GM18520 (cell line): ENCODE measurements around the gene SERTAD1.
A peak's percentile ranks its signal among the peaks of the same experiment; 100 is the strongest.
"Not testable (repeated sequence)": the region's sequence is repeated elsewhere in the genome, so short reads cannot be mapped to it uniquely, and the experiment has no call there.

ENCODE experiments used
- ATAC-seq: cut with Tn5 transposase; IDR thresholded peaks from one replicate; pipeline ENCODE4 v1.9.1; 2021; ENCODE audit not compliant: unreplicated experiment

Gene SERTAD1

DNA sequence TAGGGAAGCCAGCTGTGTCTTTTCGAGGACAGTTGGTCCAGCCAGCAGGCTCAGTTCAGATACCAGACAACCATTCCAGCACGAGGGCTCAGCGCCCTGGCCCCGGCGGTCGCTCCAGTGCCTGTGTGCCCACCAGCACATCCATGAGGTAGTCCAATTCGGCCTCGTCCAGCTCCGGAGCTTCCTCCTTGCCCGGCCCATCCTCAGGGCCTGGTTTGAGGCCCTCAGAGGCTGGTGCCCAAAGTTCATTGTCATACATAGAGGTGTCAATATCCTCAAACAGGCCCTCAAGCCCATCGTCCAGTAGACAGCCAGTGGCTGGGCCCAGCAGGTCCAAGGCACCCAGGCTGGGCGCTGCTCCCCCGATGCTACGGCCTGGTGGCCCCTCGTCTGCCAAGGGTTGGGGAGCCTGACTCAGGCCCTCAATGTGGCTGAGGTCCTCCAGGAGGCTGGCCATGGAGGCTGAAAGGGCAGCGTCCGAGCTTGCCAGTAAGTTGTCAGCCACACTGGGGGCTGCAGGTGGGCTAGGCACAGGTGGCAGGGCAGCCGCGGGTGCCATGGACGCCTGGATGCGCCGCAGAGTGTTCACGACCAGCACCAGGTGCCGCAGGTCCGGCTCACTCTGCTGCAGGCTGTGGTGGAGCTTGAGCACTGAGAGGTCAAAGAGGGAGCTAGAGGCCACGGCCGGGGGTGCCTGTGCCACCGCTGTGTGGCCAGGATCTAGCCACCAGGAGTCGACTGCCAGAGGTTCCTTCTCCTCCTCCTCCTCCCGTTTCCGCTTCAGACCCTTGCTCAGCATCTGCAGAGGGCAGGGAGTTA, 2.8 kb downstream of the SERTAD1 start:
- ATAC-seq = no peak

DNA sequence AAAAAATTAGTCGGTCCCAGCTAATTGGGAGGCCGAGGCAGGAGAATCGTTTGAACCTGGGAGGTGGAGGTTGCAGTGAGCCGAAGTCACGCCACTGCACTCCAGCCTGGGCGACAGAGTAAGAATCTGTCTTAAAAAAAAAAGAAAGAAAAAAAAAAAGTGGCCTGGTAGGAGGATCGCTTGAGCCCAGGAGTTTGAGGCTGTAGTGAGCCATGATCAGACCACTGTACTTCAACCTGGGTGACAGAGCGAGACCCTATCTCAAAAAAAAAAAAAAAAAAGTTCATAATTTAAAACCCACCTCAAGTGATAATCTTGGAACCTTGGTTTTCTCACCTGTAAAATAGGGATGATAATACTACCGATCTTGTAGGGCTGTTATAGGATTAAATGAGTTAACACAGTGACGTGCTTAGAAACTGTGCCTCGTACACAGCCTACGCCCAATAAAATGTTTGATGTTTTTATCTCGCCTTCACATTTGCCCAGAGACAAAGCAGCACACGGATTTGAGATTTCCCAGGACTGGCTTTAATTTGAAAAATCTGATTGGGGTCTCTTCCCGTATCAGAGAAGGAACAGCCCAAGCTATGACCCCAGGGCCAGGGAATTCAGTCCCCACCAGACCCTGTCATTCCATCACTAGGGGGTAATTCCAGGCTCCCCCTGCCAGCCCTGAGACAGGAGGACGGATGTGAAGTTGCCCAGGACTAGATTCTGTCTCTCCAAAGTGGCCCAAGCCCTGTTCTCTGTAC, 3.6 kb downstream of the SERTAD1 start:
- ATAC-seq = no peak

DNA sequence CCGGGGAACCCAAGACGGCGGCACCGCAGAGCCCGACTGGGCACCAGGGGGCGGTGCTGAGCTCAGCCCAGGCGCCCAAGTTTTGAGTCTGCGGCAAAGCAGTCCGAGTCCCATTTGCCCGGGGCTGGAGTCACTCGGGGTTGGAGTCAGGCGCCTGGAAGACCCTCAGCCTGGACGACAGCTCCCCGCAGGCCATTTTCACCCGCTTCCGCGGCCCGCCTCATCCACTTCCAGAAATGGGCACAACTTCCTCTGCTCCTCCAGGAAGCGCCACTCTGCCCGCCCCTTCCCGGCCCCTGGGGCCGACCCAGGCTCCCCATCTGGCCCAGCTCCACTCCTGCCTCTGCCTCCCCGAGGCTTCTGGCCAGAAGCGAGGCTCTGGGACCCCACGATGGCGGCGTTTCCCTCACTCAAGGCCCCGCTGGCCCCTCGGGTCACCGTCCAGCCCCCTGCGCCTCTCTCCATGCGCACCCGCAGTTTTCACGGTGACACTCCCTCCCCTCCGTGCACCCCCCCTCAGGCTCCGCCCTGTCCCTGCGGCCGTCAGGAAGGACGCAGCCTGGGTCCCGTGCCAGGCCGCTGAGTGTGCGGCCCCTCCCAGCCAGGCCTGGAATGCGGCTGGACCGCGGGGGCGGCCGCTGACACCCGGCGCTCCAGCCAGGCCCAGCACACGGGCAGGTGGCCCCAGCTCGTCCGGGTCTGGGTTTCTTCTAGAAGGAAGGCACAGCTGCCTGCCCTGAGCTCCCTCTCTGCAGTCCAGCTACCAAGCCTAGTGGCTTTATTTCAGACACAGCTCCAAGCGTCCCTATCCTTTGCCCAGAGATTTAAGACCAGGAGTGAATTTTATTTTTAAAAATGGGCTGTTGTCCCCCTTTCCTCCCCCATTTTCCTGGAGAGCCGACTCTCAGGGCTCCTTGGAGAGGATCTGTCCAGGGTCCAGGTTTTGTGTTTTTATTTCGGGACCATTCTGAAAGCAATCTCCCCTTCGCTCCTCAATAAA, 4.7 kb downstream of the SERTAD1 start:
- ATAC-seq = peak; percentile 19

DNA sequence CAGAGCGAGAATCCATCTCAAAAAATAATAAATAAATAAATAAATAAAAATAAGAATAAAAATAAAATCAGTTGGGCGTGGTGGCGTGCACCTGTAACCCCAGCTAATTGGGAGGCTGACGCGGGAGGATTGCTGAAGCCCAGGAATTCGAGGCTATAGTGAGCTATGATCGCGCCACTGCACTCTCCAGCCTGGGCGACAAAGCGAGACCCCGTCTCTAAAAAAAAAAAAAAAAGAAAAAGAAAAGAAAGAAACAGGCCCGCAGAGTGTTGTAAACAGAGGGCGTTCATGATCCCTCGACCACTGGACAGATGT, 5.4 kb downstream of the SERTAD1 start:
- no peak for ATAC-seq

DNA sequence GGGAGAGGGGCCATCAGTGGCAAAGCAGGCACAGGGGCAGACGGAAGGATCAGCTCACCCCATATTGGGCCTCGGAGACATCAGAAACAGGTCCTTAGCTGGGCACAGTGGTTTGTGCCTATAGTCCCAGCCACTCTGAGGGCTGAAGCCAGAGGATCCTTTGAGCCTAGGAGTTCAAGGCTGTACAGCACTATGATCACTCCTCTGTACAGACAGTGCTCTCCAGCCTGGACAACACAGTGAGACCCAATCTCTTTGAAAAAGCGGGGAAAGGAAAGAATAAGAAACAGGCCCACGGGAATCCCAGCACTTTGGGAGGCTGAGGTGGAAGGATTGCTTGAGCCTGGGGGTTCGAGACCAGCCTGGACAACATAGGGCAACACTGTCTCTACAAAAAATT, 6.0 kb downstream of the SERTAD1 start:
- no peak for ATAC-seq

DNA sequence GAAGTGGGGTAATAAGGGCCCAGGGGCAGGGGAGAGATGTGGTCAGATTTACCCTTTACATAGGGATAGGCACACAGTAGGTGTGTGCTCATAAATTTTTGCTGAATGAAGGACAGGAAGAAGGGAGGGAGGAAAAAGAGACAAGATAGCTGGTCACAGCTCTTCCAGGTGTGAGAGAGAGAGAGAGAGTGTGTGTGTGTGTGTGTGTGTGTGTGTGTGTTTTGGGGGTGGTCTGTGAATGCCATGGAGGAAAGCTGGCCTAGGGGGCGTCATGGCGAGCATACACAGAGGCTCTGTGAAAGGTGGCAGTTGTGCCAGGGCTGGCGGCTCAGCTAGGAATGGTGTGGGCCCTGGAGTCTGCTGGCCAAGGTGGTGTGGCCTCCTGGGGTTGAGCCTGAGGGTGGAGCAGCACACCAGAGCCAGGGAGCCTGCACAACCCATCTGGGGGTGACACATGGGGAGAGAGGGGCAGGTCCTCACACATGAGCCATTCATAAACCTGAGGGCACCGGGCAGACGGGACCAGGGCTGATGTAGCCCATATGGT, 6.7 kb downstream of the SERTAD1 start:
- no peak for ATAC-seq

DNA sequence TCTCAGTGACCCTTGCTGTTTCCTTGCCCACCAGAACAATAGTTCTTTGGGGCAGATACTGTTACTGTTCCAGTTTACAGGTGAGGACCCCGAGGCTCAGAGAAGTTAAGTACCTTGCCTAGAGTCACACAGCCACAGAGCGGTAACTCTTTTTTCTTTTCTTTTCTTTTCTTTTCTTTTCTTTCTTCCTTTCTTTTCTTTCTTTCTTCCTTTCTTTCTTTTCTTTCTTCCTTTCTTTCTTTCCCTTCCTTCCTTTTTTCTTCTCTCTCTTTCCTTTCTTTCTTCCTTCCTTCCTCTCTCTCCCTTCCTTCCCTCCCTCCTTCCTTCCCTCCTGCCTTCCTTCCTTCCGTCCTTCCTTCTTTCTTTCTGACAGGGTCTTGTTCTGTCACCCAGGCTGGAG, 7.8 kb downstream of the SERTAD1 start:
- ATAC-seq = no peak

DNA sequence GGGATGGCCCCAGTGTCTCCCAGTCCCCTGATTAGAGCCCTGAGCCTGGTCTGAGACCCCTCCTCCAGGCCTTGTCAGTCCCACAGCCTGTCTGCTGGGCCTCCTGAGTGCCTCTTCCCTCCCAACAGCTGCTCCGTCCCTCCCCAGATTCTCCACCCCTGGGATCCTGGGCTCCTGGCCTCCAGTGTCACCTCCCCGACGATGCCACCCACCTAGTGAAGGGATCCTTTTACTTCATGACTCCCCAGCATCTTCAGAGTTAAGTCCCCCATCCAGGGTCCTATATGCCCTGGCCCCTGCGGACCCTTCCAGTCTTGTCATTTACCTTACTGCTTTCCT, 8.2 kb downstream of the SERTAD1 start:
- ATAC-seq = no peak

DNA sequence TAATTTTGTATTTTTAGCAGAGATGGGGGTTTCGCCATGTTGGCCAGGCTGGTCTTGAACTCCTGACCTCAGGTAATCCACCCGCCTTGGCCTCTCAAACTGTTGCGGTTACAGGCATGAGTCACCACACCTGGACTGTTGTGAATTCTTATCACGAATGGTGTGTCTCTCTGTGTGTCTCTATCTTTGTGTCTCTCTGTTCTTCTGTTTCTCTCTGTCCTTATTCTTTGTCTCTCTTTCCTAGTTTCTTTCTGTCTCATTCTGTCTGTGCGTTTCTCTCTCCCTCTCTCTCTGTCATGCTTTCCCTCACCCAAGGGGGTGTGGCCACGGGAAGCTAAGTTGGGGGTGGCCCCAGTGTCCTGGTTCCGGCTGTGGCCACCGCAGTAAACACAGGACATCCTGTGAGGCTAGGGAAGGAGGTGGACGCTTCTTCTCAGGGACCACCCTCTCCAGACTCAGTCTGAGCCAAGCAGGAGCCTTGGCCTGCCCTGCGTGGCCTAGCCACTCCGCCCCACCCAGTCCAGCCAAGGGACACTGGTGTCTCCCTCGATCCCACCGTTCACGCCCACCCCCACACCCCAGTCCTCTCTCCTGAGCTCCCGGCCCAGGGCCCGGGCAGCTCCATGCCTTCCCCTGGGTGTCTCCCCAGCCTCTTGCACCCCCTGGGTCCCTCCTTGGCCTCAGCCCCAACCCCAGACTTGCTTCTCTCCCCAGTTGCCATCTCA, 8.7 kb downstream of the SERTAD1 start:
- ATAC-seq = no peak

DNA sequence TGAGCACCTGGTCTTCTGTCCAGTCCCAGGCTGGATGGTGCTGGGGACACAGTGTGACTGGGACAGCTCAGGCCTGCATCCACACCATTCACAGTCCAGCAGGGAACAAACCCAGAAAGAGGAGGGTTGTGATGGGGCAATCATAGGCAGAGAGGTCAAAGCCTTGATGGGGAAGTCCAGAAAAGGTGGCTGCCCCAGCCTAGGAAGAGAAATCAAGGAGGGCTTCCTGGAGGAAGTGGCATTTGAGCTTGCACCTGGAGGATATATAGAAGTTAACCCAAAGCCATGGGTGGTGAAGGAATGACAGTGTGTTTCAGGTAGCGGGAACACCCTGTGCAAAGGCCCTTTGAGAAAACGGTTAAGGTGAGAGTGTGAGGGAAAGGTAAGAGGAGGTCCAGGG, 10.0 kb downstream of the SERTAD1 start:
- no peak for ATAC-seq

DNA sequence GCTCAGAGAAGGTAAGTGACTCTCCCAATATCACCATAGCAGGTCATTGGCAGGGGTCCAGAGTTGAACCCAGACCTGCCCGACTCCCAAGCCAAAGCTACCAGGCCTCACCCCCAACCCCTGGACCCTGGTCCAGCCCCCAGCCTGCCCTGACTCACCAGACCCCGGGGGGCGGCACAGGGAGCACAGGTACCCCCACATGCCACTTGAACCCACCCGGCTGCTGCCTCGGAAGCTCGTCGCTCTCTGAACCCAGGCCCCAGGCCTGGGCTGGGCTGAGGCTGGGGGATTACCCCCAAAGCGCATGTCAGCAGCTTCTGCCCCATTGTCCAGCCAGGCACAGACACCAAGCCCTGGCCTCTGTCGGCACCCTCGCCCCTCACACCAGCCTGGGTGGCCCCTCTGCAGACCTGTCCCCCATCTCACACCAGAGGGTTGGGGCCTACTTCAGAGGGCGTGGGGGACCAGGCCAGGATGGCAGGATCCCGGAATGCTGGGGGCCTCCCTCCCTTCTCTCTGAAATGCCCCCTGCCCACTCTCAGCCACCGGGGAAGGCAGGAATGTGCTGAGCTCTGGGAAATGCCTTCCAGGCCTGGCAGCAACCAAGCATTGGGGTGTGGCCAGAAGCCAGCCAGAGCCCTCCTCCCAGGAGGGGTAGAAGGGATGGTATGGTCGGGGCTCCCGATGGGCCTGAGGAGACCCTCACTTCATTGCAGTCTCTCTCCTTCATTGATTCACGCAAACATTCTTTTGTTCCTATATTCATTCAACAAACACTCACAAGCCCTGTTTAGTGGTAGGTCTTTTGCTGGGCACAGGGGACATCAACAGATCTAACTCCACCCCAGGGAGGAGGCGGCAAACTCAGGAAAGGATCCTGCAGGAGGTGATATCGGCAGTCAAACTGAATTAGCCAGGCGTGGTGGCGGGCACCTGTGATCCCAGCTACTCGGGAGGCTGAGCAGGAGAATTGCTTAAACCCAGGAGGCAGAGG, 11.0 kb downstream of the SERTAD1 start:
- ATAC-seq = no peak

DNA sequence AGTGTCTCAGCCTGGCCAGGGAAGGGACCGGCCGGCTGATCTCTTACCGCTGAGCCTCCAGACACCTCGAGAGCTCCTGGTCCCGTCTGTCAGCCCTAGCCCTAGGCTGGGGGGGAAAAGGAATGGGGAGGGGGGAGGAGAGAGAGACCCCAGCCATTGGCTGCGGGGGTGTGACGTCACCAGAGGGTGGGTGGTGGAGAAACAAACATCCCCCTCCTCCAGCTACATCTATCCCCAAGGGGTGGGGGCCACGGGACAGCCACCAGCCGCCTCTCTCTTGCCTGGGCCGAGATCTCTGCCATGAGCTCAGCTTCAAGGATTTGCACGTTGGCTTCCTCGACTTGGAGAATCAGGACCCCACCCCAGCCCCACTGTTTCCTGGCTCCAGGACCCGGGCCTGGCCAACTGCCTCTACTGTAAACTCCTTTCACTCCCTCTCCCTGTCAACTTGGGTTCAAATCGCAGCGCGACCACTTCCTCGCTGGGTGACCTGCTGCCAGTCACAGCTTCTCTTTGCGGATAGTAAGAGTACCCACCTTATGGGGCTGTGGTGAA, 12.4 kb downstream of the SERTAD1 start, which contains the start of gene PRX:
Gene PRX, minus strand, starts transcription at position 88 of the 555 bp plus-strand sequence. CDS start 5,446 bp downstream, outside the sequence.
- no peak for ATAC-seq

DNA sequence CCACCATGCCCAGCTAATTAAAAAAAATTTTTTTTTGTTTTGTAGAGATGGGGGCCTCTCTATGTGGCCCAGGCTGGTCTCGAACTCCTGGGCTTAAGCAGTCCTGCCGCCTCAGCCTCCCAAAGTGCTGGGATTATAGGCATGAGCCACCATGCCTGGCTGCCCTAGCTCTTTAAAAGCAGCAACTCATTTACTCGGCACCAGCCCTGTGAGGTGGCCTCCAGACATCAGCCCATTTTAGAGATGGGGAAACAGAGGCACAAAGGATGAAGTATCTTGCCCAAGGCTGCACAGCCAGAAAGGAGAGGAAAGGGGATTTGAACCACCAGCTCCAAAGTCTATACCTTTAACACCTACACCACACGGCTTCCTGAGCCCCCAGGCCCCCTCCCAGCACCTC, 12.9 kb downstream of the SERTAD1 start:
- ATAC-seq = no peak

DNA sequence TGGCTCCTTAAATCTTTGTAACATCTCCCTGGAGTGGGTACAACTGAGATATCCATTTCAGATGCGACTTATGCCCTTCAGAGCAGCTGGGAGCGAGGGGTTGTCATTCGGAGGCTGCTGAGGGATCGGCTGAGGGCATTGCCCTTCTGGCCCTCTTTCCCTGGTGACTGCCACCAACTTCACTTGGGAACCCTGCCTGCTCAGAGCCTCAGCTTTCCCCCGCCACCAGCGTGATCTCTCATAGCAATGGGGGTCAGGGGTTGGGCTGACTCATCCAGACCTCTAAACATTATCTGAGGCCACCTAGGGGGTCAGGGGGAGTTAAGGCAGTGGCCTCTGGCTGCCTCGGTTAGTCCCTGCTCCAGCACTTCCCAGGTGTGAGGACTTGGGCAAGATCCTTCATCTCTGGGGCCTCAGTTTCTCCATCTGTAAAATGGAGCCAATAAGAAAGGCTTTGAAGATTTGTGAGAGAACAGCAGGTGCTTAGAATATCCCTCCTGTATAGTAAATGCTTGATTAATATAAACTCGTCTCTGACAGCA, 13.8 kb downstream of the SERTAD1 start:
- ATAC-seq = no peak

DNA sequence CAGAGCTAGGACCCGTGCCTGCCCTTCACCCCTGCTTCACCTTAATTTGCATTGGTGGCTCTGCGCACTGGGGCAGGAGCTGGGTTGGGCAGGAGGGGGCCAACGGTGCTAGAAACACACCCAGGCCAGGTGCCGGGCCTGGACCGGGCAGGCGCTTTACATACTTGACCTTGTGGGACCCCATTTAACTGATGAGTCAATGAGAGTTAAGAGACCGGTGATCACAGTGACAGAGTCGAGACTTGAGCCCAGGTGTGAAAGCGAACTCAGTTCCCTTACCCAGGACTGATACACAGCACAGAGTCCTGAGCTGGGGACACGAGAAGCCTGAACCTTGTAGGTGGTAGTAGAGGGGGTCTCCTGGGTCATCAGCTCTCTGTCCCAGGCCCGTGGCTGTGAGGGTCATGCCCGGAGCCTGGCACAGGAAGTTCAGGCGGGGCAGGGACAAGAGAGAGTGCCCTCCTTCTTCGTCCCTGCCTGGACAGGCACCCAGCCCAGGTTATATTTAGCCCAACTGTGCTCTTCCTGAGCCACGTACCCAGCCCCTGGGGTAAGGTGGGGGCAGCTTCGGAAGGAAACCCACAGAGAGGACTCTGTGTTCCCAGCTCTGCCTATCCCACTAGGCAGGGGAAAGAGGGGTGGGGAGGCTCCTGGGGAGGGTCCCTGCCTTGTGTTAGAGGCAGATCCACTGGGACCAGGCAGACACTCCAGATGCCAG, 14.5 kb downstream of the SERTAD1 start:
- no peak for ATAC-seq

DNA sequence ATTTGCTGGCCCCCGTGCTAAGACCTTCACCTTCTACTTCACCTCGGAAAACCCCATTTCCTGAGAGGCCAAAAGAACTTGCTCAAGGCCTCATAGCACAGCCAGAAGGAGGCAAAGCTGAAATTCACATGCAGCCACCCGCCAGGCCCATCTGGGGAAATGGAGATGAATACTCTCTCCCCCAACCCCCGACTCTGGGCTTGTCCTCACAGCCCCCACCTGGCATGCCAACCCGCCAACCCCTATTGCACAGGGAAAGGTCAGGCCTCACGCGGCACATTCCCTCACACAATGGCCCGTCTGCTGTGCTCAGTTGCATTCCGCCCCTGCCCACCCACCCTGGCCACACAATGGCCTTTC, 15.8 kb downstream of the SERTAD1 start:
- no peak for ATAC-seq

DNA sequence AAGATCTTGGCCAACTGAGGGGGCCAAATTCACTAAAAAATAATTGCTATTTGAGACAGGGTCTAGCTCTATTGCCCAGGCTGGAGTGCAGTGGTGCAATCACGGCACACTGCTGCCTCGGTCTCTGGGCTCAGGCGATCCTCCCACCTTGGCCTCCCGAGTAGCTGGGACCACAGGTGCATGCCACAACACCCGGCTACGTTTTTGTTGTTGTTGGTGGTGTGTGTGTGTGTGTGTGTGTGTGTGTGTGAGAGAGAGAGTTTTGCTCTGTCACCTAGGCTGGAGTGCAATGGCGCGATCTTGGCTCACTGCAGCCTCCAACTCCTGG, 17.2 kb downstream of the SERTAD1 start:
- ATAC-seq = not testable (repeated sequence)
